WTC11 (cell line): ENCODE results near the gene PLRG1. TPM values are rescaled to one million over a fixed set of nuclear protein-coding genes. Genes with fewer than 3 reads are reported as not detected.

ENCODE experiments used
- ATAC-seq: fragments of 200-7000 bp; cut with Tn5 transposase; 2 replicates; pipeline ENCODE4 v1.10.0; 2021; ENCODE audit warnings: mild to moderate bottlenecking, moderate library complexity
- CTCF ChIA-PET: fragments of 300-600 bp; sonication (Branson Sonifier 250); formaldehyde crosslinking; loops from one replicate; lab custom pipeline; 2021; ENCODE audit warnings: antibody characterized with exemption; lab: Charles Lee
- POLR2A ChIA-PET: fragments of 350-600 bp; sonication (Branson Sonifier 250); formaldehyde crosslinking; loops from one replicate; lab custom pipeline; 2021; ENCODE audit warnings: antibody characterized with exemption; lab: Charles Lee
- DNase-seq: peaks from one replicate; pipeline ENCODE4 v3.0.0; 2021; ENCODE audit warnings: low spot score
- H3K27ac Mint-ChIP-seq: 2 replicates; pipeline ENCODE4 v1.8.0; 2021; ENCODE audit warnings: mixed read lengths
- H3K27me3 Mint-ChIP-seq: 2 replicates; pipeline ENCODE4 v1.8.0; 2021; ENCODE audit warnings: low read depth, mild to moderate bottlenecking, moderate library complexity, mixed read lengths
- H3K36me3 Mint-ChIP-seq: 2 replicates; pipeline ENCODE4 v1.8.0; 2021; ENCODE audit warnings: mixed read lengths
- H3K4me1 Mint-ChIP-seq: 2 replicates; pipeline ENCODE4 v1.8.0; 2022; ENCODE audit warnings: mixed read lengths
- H3K4me3 Mint-ChIP-seq: 2 replicates; pipeline ENCODE4 v1.8.0; 2021; ENCODE audit warnings: mild to moderate bottlenecking, moderate library complexity, mixed read lengths
- H3K9me3 Mint-ChIP-seq: 2 replicates; pipeline ENCODE4 v1.8.0; 2021; ENCODE audit warnings: mixed read lengths
- ATF1 ChIP-seq: sonication (generic); formaldehyde crosslinking; IDR thresholded peaks from 2 replicates; pipeline ENCODE4 v1.8.1; 2023; ENCODE audit warnings: mild to moderate bottlenecking, moderate library complexity, missing genetic modification reagents
- CBFB ChIP-seq: sonication (generic); formaldehyde crosslinking; IDR thresholded peaks from 2 replicates; pipeline ENCODE4 v1.8.1; 2022; ENCODE audit warnings: mild to moderate bottlenecking, low read depth, missing genetic modification reagents
- CDX4 ChIP-seq: fragments of 250-450 bp; sonication (Bioruptor Pico); IDR thresholded peaks from 2 replicates; pipeline ENCODE4 v1.9.0; 2021; ENCODE audit warnings: moderate library complexity, mild to moderate bottlenecking, inconsistent platforms, borderline replicate concordance
- CREM ChIP-seq: sonication (generic); formaldehyde crosslinking; IDR thresholded peaks from 2 replicates; pipeline ENCODE4 v1.8.1; 2022; ENCODE audit warnings: mild to moderate bottlenecking, missing genetic modification reagents, moderate library complexity
- E2F1 ChIP-seq: sonication (generic); formaldehyde crosslinking; IDR thresholded peaks from 2 replicates; pipeline ENCODE4 v1.8.0; 2022; ENCODE audit warnings: mild to moderate bottlenecking, missing genetic modification reagents
- ERG ChIP-seq: fragments of 250-450 bp; sonication (Bioruptor Pico); IDR thresholded peaks from 2 replicates; pipeline ENCODE4 v1.8.0; 2021; ENCODE audit warnings: mild to moderate bottlenecking
- FOXK1 ChIP-seq: sonication (generic); formaldehyde crosslinking; IDR thresholded peaks from 2 replicates; pipeline ENCODE4 v1.8.0; 2022; ENCODE audit warnings: mild to moderate bottlenecking, moderate library complexity, missing genetic modification reagents
- GRHL2 ChIP-seq: fragments of 250-450 bp; sonication (Bioruptor Pico); IDR thresholded peaks from 2 replicates; pipeline ENCODE4 v1.8.0; 2022; ENCODE audit warnings: mild to moderate bottlenecking, moderate library complexity; ENCODE audit not compliant: insufficient replicate concordance, severe bottlenecking
- HMGA2 ChIP-seq: fragments of 250-450 bp; sonication (Bioruptor Pico); IDR thresholded peaks from 2 replicates; pipeline ENCODE4 v1.4.0; 2021; ENCODE audit warnings: mild to moderate bottlenecking, moderate library complexity
- NR1H2 ChIP-seq: sonication (generic); formaldehyde crosslinking; IDR thresholded peaks from 2 replicates; pipeline ENCODE4 v1.9.0; 2021; ENCODE audit warnings: mild to moderate bottlenecking, moderate library complexity, missing genetic modification reagents
- RORB ChIP-seq: fragments of 250-450 bp; sonication (Bioruptor Pico); IDR thresholded peaks from 2 replicates; pipeline ENCODE4 v1.9.0; 2021; ENCODE audit warnings: mild to moderate bottlenecking
- SOX15 ChIP-seq: fragments of 250-450 bp; sonication (Bioruptor Pico); IDR thresholded peaks from 2 replicates; pipeline ENCODE4 v1.9.0; 2021; ENCODE audit warnings: mild to moderate bottlenecking
- TCF7 ChIP-seq: sonication (generic); formaldehyde crosslinking; IDR thresholded peaks from 2 replicates; pipeline ENCODE4 v1.8.0; 2022; ENCODE audit warnings: mild to moderate bottlenecking, low read depth, missing genetic modification reagents, moderate library complexity
- TEAD1 ChIP-seq: sonication (generic); formaldehyde crosslinking; IDR thresholded peaks from 2 replicates; pipeline ENCODE4 v1.8.0; 2022; ENCODE audit warnings: mild to moderate bottlenecking, missing genetic modification reagents
- TP53 ChIP-seq: sonication (generic); formaldehyde crosslinking; IDR thresholded peaks from 2 replicates; pipeline ENCODE4 v1.8.1; 2023; ENCODE audit warnings: mild to moderate bottlenecking, missing genetic modification reagents
- ZMAT4 ChIP-seq: fragments of 250-450 bp; sonication (Bioruptor Pico); IDR thresholded peaks from 2 replicates; pipeline ENCODE4 v1.9.0; 2021; ENCODE audit warnings: mild to moderate bottlenecking
- ZNF121 ChIP-seq: sonication (generic); formaldehyde crosslinking; IDR thresholded peaks from 2 replicates; pipeline ENCODE4 v1.8.0; 2023; ENCODE audit warnings: missing genetic modification reagents
- ZNF219 ChIP-seq: sonication (generic); formaldehyde crosslinking; IDR thresholded peaks from 2 replicates; pipeline ENCODE4 v1.8.0; 2023; ENCODE audit warnings: missing genetic modification reagents, mild to moderate bottlenecking, borderline replicate concordance
- ZNF263 ChIP-seq: sonication (generic); formaldehyde crosslinking; IDR thresholded peaks from 2 replicates; pipeline ENCODE4 v1.8.1; 2022; ENCODE audit warnings: low read depth, mild to moderate bottlenecking, moderate library complexity, missing genetic modification reagents
- ZNF423 ChIP-seq: fragments of 250-450 bp; sonication (Bioruptor Pico); IDR thresholded peaks from 2 replicates; pipeline ENCODE4 v2.1.2; 2022; ENCODE audit warnings: mild to moderate bottlenecking, moderate library complexity
- ZSCAN18 ChIP-seq: fragments of 250-450 bp; sonication (Bioruptor Pico); IDR thresholded peaks from 2 replicates; pipeline ENCODE4 v2.1.2; 2022; ENCODE audit warnings: mild to moderate bottlenecking, moderate library complexity
- total RNA-seq: library from RNA; stranded (reverse); gene quantifications from 3 replicates; pipeline ENCODE4 v1.2.3, GENCODE V29; 2021
- TF ChIP-seq, protein P1 (sequence below): fragments of 250-450 bp; sonication (Bioruptor Pico); IDR thresholded peaks from 2 replicates; pipeline ENCODE4 v1.9.0; 2021; ENCODE audit warnings: mild to moderate bottlenecking
- TF ChIP-seq, protein P2 (sequence below): sonication (generic); formaldehyde crosslinking; IDR thresholded peaks from 2 replicates; pipeline ENCODE4 v1.8.1; 2022; ENCODE audit warnings: low read depth, mild to moderate bottlenecking, moderate library complexity, missing genetic modification reagents, borderline replicate concordance

PLRG1 gene
- total RNA-seq, 1 experiment from 2014 or later, result 84.8 TPM

GRCh38 chr4:154527308-154527707 lies 22.9 kb downstream of the PLRG1 start:
- CTCF ChIA-PET, result interaction anchor here (1.1 kb wide), 1 partner anchor 21 kb away, joined by 4 read pairs; no protein-coding TSS in a partner anchor
- H3K27ac Mint-ChIP-seq, result no peak overlapping the region
- DNase-seq (no peak), ATAC-seq (peak; percentile 87)
- H3K36me3 Mint-ChIP-seq, result no peaks in the 10 kb centered on the region
- H3K27me3 Mint-ChIP-seq, result no peaks in the 10 kb centered on the region
- H3K9me3 Mint-ChIP-seq, result no peaks in the 10 kb centered on the region
- H3K4me1 Mint-ChIP-seq, result peaks cover 12% of the 10 kb centered on the region
- no peak overlapping the region for H3K4me3 Mint-ChIP-seq
- TF ChIP-seq ZSCAN18 (no peak), TEAD1 (CRISPR knock-in tag) (no peak), ZNF263 (CRISPR knock-in tag) (no peak), RORB (CRISPR knock-in tag) (no peak), NR1H2 (CRISPR knock-in tag) (no peak)
- TF ChIP-seq, protein P1, sequence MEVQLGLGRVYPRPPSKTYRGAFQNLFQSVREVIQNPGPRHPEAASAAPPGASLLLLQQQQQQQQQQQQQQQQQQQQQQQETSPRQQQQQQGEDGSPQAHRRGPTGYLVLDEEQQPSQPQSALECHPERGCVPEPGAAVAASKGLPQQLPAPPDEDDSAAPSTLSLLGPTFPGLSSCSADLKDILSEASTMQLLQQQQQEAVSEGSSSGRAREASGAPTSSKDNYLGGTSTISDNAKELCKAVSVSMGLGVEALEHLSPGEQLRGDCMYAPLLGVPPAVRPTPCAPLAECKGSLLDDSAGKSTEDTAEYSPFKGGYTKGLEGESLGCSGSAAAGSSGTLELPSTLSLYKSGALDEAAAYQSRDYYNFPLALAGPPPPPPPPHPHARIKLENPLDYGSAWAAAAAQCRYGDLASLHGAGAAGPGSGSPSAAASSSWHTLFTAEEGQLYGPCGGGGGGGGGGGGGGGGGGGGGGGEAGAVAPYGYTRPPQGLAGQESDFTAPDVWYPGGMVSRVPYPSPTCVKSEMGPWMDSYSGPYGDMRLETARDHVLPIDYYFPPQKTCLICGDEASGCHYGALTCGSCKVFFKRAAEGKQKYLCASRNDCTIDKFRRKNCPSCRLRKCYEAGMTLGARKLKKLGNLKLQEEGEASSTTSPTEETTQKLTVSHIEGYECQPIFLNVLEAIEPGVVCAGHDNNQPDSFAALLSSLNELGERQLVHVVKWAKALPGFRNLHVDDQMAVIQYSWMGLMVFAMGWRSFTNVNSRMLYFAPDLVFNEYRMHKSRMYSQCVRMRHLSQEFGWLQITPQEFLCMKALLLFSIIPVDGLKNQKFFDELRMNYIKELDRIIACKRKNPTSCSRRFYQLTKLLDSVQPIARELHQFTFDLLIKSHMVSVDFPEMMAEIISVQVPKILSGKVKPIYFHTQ, result no peak
- TF ChIP-seq, all 79 proteins: peak for 0
- POLR2A ChIA-PET, result no interaction called here

- CTCF ChIA-PET, result no interaction called here
- Mint-ChIP-seq H3K4me3 (no peak overlapping the region), H3K27me3 (no peaks in the 10 kb centered on the region), H3K9me3 (no peaks in the 10 kb centered on the region), H3K4me1 (peaks cover 12% of the 10 kb centered on the region), H3K27ac (no peak overlapping the region), H3K36me3 (no peaks in the 10 kb centered on the region)
- POLR2A ChIA-PET, result no interaction called here
- DNase-seq (no peak), ATAC-seq (no peak)
- TF ChIP-seq CBFB (CRISPR knock-in tag), result no peak
- TF ChIP-seq CDX4 (CRISPR knock-in tag), result no peak
- no peak for TF ChIP-seq ZNF121 (CRISPR knock-in tag)
- TF ChIP-seq TCF7 (CRISPR knock-in tag), result no peak
- TF ChIP-seq CREM (CRISPR knock-in tag), result no peak
- TF ChIP-seq ZNF423, result no peak
Observed at GRCh38 chr4:154526151-154526550, 24.0 kb downstream of the PLRG1 start.

GRCh38 chr4:154521607-154522006 lies 28.6 kb downstream of the PLRG1 start:
- Mint-ChIP-seq H3K9me3 (no peaks in the 10 kb centered on the region), H3K27ac (no peak overlapping the region), H3K4me1 (peaks cover 1% of the 10 kb centered on the region), H3K36me3 (no peaks in the 10 kb centered on the region), H3K4me3 (no peak overlapping the region), H3K27me3 (peaks cover 4% of the 10 kb centered on the region)
- ChIA-PET CTCF (no interaction called here), POLR2A (no interaction called here)
- no peak for TF ChIP-seq FOXK1 (CRISPR knock-in tag)
- no peak for TF ChIP-seq ZNF219 (CRISPR knock-in tag)
- TF ChIP-seq HMGA2 (CRISPR knock-in tag), result no peak
- TF ChIP-seq GRHL2 (CRISPR knock-in tag), result no peak
- TF ChIP-seq, protein P2, sequence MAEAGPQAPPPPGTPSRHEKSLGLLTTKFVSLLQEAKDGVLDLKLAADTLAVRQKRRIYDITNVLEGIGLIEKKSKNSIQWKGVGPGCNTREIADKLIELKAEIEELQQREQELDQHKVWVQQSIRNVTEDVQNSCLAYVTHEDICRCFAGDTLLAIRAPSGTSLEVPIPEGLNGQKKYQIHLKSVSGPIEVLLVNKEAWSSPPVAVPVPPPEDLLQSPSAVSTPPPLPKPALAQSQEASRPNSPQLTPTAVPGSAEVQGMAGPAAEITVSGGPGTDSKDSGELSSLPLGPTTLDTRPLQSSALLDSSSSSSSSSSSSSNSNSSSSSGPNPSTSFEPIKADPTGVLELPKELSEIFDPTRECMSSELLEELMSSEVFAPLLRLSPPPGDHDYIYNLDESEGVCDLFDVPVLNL (CRISPR knock-in tag), result no peak
- no peak for TF ChIP-seq TP53 (CRISPR knock-in tag)
- TF ChIP-seq NR1H2 (CRISPR knock-in tag), result no peak
- no peak for TF ChIP-seq ATF1 (CRISPR knock-in tag)
- TF ChIP-seq ZMAT4, result no peak
- TF ChIP-seq ERG (CRISPR knock-in tag), result no peak
- TF ChIP-seq E2F1 (CRISPR knock-in tag), result no peak
- TF ChIP-seq SOX15 (CRISPR knock-in tag), result no peak
- DNase-seq (no peak), ATAC-seq (no peak)
